Progenitor cell of endocrine pancreas (in vitro differentiated cells): ENCODE measurements around the gene TMEM63B. TPM values are rescaled to one million over a fixed set of nuclear protein-coding genes. Genes with fewer than 3 reads are reported as not detected.

Experiments used
- DNase-seq: peaks from one replicate; pipeline ENCODE4 v3.0.0; 2021; ENCODE audit warnings: low spot score; ENCODE audit not compliant: unreplicated experiment
- H3K27ac Mint-ChIP-seq: 2 replicates; pipeline ENCODE4 v1.8.0; 2021; ENCODE audit warnings: mild to moderate bottlenecking, moderate library complexity, mixed read lengths
- H3K27me3 Mint-ChIP-seq: 2 replicates; pipeline ENCODE4 v1.8.0; 2021; ENCODE audit warnings: mixed read lengths
- H3K36me3 Mint-ChIP-seq: 2 replicates; pipeline ENCODE4 v1.8.0; 2022; ENCODE audit warnings: mixed read lengths; ENCODE audit not compliant: insufficient read depth
- H3K4me1 Mint-ChIP-seq: 2 replicates; pipeline ENCODE4 v1.8.0; 2021; ENCODE audit warnings: low read depth, mixed read lengths
- H3K4me3 Mint-ChIP-seq: 2 replicates; pipeline ENCODE4 v1.8.0; 2021; ENCODE audit warnings: low read depth, mild to moderate bottlenecking, moderate library complexity, mixed read lengths
- H3K9me3 Mint-ChIP-seq: 2 replicates; pipeline ENCODE4 v1.8.0; 2021; ENCODE audit warnings: low read depth, mixed read lengths
- CTCF ChIP-seq: fragments of 200-600 bp; sonication (generic); IDR thresholded peaks from one replicate; pipeline ENCODE4 v1.5.0; 2021; ENCODE audit warnings: antibody characterized with exemption, mild to moderate bottlenecking; ENCODE audit not compliant: unreplicated experiment
- total RNA-seq: library from RNA; stranded (reverse); gene quantifications from 2 replicates; pipeline ENCODE4 v1.2.1, GENCODE V29; 2021

Gene TMEM63B
- total RNA-seq, 1 donor from 2014 or later = 72.3 TPM

DNA sequence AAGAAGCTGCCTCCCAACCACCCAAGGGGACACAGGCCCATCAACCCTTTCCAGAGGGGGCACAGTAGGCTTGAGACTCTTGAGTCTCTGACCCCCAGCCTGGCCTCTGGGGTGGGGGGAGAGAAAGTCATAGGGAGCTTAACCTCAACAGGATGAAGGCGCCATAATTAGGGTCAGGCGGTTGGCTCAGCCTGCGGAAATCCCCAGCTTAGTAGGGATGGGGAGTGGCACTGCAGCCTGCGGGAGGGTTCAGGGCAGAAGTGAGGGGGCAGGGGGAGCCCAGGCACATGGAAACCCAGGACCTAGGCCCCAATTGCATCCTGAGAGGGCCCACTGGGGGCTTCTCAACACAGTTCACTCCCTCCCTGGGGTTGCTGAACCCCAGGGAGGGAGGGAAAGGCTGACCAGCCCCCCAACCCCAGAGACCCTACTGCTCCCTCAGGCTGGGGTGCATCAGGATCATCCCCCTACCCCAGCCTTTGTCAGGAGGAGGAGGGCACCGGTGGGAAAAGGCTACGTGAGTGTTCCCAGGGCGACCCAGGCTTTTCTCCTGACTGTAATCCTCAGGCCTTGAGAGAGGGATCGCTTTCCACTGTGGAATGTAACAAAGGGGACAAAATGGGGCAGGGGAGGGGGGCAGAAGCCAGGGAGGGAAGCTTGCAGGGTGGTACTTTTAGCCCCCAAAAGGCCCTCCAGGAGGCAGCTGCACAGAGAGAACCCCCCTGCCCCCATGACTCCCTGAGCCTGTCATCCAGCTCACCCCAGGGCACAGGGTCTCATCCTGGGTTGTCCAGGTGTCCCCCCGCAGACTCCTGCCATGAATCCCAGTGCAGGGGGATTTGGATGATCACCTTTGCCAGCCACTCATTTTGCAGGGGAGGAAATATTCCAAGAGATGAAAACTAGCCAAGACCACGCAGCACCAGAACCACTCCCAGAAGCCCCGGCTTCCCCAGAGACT, 46.5 kb upstream of the TMEM63B start:
- Mint-ChIP-seq H3K27ac (no peak overlapping the region), H3K4me3 (no peak overlapping the region), H3K36me3 (no peaks in the 10 kb centered on the region), H3K27me3 (peaks cover 9% of the 10 kb centered on the region), H3K4me1 (no peaks in the 10 kb centered on the region), H3K9me3 (no peaks in the 10 kb centered on the region)
- DNase-seq = no peak
- TF ChIP-seq CTCF = no peak

DNA sequence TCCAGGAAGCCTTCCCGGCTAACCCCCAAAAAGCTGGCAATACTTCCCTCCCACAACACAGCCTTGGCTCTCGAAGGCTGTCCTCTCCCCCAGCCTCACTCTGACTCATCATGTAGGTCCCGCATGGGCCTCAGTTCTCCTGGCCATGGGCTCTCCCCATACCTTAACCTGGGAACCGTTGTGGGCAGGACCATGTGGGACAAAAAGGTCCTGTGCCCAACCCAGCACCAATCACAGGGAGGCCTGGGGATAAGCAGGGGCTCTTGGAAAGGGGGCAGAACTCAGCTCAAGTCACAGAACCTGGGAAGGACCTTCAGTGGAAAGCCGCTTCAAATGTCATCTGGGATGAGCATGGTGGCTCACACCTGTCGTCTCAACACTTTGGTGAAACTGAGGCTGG, 45.6 kb upstream of the TMEM63B start:
- H3K36me3 Mint-ChIP-seq = no peaks in the 10 kb centered on the region
- H3K27ac Mint-ChIP-seq = no peak overlapping the region
- no peaks in the 10 kb centered on the region for H3K4me1 Mint-ChIP-seq
- H3K9me3 Mint-ChIP-seq = no peaks in the 10 kb centered on the region
- TF ChIP-seq CTCF = no peak
- H3K27me3 Mint-ChIP-seq = peaks cover 6% of the 10 kb centered on the region
- DNase-seq = no peak
- no peak overlapping the region for H3K4me3 Mint-ChIP-seq

DNA sequence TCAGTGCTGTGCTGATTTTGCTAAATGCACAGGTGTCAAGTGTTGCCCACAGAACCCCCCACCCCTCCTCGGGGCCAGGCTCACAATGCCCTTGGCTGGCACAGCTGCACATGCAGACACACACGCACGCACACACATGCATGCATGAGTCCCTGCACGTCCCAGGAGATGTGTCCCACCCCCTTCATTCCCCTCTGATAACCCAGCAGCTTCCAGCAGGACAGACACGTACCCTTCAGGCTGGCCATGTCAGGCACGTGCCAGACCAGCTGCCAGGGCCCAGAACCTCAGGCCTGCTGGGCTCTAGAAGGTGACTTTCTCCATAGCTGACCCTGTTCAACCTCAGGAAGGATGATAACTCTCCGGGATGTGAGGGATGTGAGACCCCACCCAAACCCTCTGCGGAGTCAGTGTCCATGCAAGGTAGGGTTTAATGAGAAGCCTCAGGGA, 44.5 kb upstream of the TMEM63B start:
- Mint-ChIP-seq H3K4me3 (no peak overlapping the region), H3K4me1 (no peaks in the 10 kb centered on the region), H3K27ac (no peak overlapping the region), H3K9me3 (no peaks in the 10 kb centered on the region), H3K27me3 (peaks cover 4% of the 10 kb centered on the region), H3K36me3 (no peaks in the 10 kb centered on the region)
- DNase-seq = no peak
- no peak for TF ChIP-seq CTCF

- no peak for DNase-seq
- no peak overlapping the region for H3K27ac Mint-ChIP-seq
- no peaks in the 10 kb centered on the region for H3K4me1 Mint-ChIP-seq
- no peak for TF ChIP-seq CTCF
- H3K4me3 Mint-ChIP-seq = no peak overlapping the region
- H3K27me3 Mint-ChIP-seq = no peaks in the 10 kb centered on the region
- no peaks in the 10 kb centered on the region for H3K36me3 Mint-ChIP-seq
- H3K9me3 Mint-ChIP-seq = no peaks in the 10 kb centered on the region
These were observed 42.9 kb upstream of the TMEM63B start for GRCh38 chr6:44084231-44085014.

DNA sequence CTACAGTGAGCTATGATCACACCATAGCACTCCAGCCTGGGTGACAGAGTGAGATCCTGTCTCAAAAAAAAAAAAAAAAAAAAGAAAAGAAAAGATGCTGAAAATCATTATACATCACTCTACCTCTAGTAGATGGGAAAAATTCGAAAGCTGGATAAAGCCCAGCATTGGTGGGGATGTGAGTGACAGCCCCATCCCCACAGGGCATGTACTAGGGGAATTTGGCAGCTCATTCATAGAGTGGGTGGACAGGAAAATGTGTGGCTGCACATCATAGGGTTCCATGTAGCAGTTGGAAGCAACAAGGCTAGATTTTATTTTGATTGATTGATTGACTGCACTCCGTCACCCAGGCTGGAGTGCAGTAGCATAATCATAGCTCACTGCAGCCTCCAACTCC, 42.1 kb upstream of the TMEM63B start:
- H3K27me3 Mint-ChIP-seq = no peaks in the 10 kb centered on the region
- no peaks in the 10 kb centered on the region for H3K9me3 Mint-ChIP-seq
- no peaks in the 10 kb centered on the region for H3K4me1 Mint-ChIP-seq
- H3K4me3 Mint-ChIP-seq = no peak overlapping the region
- no peaks in the 10 kb centered on the region for H3K36me3 Mint-ChIP-seq
- no peak for TF ChIP-seq CTCF
- DNase-seq = no peak
- H3K27ac Mint-ChIP-seq = no peak overlapping the region
